GM18517 (cell line): ENCODE measurements around the gene REN.

Experiments
- ATAC-seq: cut with Tn5 transposase; IDR thresholded peaks from one replicate; pipeline ENCODE4 v1.9.1; 2021; ENCODE audit warnings: mild to moderate bottlenecking, moderate library complexity; ENCODE audit not compliant: unreplicated experiment

REN gene

GRCh38 chr1:204191456-204191855 lies 25.3 kb upstream of the REN start:
- no peak for ATAC-seq

GRCh38 chr1:204190212-204191211 lies 24.4 kb upstream of the REN start:
- no peak for ATAC-seq

GRCh38 chr1:204188959-204189639 lies 23.0 kb upstream of the REN start:
- no peak for ATAC-seq

- no peak for ATAC-seq
These were observed 20.5 kb upstream of the REN start for GRCh38 chr1:204186597-204186996.

- ATAC-seq = no peak
These were observed 15.0 kb upstream of the REN start for GRCh38 chr1:204181116-204181515.

- no peak for ATAC-seq
These were observed 14.0 kb upstream of the REN start for GRCh38 chr1:204180133-204180532.

- no peak for ATAC-seq
These were observed 12.5 kb upstream of the REN start for GRCh38 chr1:204178487-204179281.

GRCh38 chr1:204177133-204177532 lies 11.0 kb upstream of the REN start:
- no peak for ATAC-seq

GRCh38 chr1:204176049-204176448 lies 9.9 kb upstream of the REN start:
- no peak for ATAC-seq

GRCh38 chr1:204174958-204175357 lies 8.8 kb upstream of the REN start:
- ATAC-seq = no peak

GRCh38 chr1:204172404-204173029 lies 6.4 kb upstream of the REN start:
- no peak for ATAC-seq

GRCh38 chr1:204171751-204172178 lies 5.6 kb upstream of the REN start:
- ATAC-seq = no peak

GRCh38 chr1:204170494-204171155 lies 4.5 kb upstream of the REN start:
- ATAC-seq = no peak

GRCh38 chr1:204169858-204170257 lies 3.7 kb upstream of the REN start:
- ATAC-seq = no peak

GRCh38 chr1:204167730-204168129 lies 1.6 kb upstream of the REN start:
- ATAC-seq = no peak

- no peak for ATAC-seq
These were observed 3.6 kb downstream of the REN start for GRCh38 chr1:204162494-204163074.

GRCh38 chr1:204161609-204162493 lies 4.3 kb downstream of the REN start:
- ATAC-seq = no peak

- ATAC-seq = no peak
These were observed 8.2 kb downstream of the REN start for GRCh38 chr1:204157962-204158361.

- ATAC-seq = no peak
These were observed 10.3 kb downstream of the REN start for GRCh38 chr1:204155881-204156280.
